IMR-90 (cell line): ENCODE measurements around the gene TNFRSF1A.

ENCODE experiments used
- BHLHE40 ChIP-seq: fragments of 150-350 bp; IDR thresholded peaks from 2 replicates; pipeline ENCODE4 v1.6.1; 2016; ENCODE audit warnings: mild to moderate bottlenecking, low read depth, low read length
- CEBPB ChIP-seq: IDR thresholded peaks from 2 replicates; pipeline ENCODE4 v1.6.1; 2012; ENCODE audit warnings: low read depth, low read length, improper control_type of control experiment
- CTCF ChIP-seq: conservative IDR thresholded peaks from 2 replicates; pipeline ENCODE4 v1.5.1; 2012; ENCODE audit warnings: mild to moderate bottlenecking, low read depth, low read length, improper control_type of control experiment
- FOS ChIP-seq: fragments of 150-350 bp; IDR thresholded peaks from 2 replicates; pipeline ENCODE4 v1.6.1; 2016; ENCODE audit warnings: low read depth, low read length
- MAFK ChIP-seq: IDR thresholded peaks from 2 replicates; pipeline ENCODE4 v1.6.1; 2012; ENCODE audit warnings: low read depth, low read length, improper control_type of control experiment
- MAZ ChIP-seq: IDR thresholded peaks from 2 replicates; pipeline ENCODE4 v1.6.1; 2012; ENCODE audit warnings: low read depth, mild to moderate bottlenecking, low read length, improper control_type of control experiment, moderate library complexity, borderline replicate concordance
- NFE2L2 ChIP-seq: fragments of 150-350 bp; IDR thresholded peaks from 2 replicates; pipeline ENCODE4 v1.6.1; 2016; ENCODE audit warnings: low read depth, mild to moderate bottlenecking, low read length
- POLR2A ChIP-seq: IDR thresholded peaks from 2 replicates; pipeline ENCODE4 v1.6.1; 2012; ENCODE audit warnings: mild to moderate bottlenecking, low read depth, low read length
- RAD21 ChIP-seq: IDR thresholded peaks from 2 replicates; pipeline ENCODE4 v1.6.1; 2012; ENCODE audit warnings: low read length, improper control_type of control experiment
- RCOR1 ChIP-seq: IDR thresholded peaks from 2 replicates; pipeline ENCODE4 v1.6.1; 2012; ENCODE audit warnings: mild to moderate bottlenecking, low read length, improper control_type of control experiment; ENCODE audit not compliant: insufficient replicate concordance
- RFX5 ChIP-seq: IDR thresholded peaks from 2 replicates; pipeline ENCODE4 v1.8.0; 2012; ENCODE audit warnings: low read depth, mild to moderate bottlenecking, low read length, moderate library complexity
- SMC3 ChIP-seq: fragments of 150-350 bp; IDR thresholded peaks from 2 replicates; pipeline ENCODE4 v1.6.1; 2016; ENCODE audit warnings: low read depth, mild to moderate bottlenecking, antibody characterized with exemption, low read length, moderate library complexity
- USF2 ChIP-seq: fragments of 150-350 bp; IDR thresholded peaks from 2 replicates; pipeline ENCODE4 v1.6.1; 2017; ENCODE audit warnings: mild to moderate bottlenecking, antibody characterized with exemption, low read length, low read depth

- TF ChIP-seq CTCF, result no peak
- TF ChIP-seq POLR2A, result no peak
- no peak for TF ChIP-seq MAFK
- TF ChIP-seq RAD21, result no peak
- no peak for TF ChIP-seq CEBPB
- TF ChIP-seq SMC3, result no peak
- TF ChIP-seq RCOR1, result no peak
- no peak for TF ChIP-seq FOS
- TF ChIP-seq RFX5, result no peak
- no peak for TF ChIP-seq USF2
- no peak for TF ChIP-seq NFE2L2
- TF ChIP-seq BHLHE40, result no peak
- no peak for TF ChIP-seq MAZ
Observed at GRCh38 chr12:6368906-6369525, 27.1 kb upstream of the TNFRSF1A start.
